HG03558 (cell line): ENCODE measurements around the gene CEND1.

Source experiments
- ATAC-seq: cut with Tn5 transposase; IDR thresholded peaks from one replicate; pipeline ENCODE4 v1.9.1; 2021; ENCODE audit warnings: moderate number of reproducible peaks; ENCODE audit not compliant: unreplicated experiment; ENCODE audit errors: extremely low read depth

The CEND1 gene

DNA sequence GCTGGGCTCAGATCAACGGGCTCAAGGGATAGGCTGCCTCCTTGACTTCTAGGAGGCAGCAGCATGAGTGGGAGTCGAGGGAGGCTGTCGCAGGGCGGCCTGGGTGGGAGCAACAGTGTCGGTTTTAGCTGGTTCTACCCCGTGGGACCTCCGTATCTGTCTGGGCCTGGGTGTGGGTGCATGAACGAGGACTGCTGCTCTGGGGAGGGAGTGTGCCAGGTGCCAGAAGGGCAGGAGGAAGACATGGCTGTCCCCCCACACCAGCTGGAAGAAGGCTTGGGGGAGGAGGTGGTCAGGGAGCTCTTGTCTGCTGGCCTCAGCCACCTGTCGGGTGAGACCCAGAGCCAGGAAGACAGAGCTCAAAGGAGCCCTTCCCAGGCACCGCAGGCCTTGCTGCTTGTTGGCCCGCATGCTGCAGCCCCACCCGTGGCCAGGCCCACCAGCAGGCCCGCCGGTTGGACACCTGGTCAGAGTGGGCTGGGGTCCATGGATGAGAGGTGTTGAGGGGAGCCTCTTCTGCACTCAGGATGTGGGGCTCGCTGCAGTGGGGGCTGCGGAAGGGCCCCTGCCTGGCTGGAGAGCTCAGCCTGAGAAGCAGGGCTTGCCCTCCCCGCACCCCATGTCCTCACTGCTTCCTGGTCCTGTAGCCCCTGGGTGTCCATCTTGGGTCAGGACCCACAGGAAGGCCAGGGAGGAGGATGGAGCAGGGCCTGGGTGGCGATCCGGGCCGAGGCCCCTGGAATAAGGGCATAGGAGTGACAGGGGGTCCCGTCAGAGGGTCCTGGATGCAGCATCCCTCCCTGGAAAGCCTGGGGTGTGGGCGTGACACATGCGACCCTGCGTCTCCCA is 3.4 kb downstream of the CEND1 start:
- no peak for ATAC-seq

DNA sequence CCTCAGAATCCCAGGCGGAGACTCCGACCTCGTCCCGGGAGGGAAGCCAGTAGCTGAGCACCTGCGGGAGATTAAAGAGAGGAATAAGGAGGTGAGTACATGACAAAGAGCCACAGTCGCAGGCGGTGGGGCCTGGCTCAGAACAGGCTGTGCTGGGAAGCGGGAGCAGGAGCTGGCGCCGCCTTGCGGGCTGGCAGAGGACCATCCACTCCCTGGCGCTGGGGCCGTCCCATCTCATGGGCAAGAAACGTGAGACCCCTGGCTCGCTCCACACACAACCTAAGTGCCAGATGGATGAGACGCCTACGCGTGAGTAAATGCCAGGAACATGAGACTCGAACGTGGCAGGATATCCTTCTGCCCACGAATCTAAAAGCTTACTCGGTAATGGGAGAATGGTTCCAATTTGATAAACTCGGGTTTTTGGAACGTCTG is 6.3 kb downstream of the CEND1 start:
- no peak for ATAC-seq

DNA sequence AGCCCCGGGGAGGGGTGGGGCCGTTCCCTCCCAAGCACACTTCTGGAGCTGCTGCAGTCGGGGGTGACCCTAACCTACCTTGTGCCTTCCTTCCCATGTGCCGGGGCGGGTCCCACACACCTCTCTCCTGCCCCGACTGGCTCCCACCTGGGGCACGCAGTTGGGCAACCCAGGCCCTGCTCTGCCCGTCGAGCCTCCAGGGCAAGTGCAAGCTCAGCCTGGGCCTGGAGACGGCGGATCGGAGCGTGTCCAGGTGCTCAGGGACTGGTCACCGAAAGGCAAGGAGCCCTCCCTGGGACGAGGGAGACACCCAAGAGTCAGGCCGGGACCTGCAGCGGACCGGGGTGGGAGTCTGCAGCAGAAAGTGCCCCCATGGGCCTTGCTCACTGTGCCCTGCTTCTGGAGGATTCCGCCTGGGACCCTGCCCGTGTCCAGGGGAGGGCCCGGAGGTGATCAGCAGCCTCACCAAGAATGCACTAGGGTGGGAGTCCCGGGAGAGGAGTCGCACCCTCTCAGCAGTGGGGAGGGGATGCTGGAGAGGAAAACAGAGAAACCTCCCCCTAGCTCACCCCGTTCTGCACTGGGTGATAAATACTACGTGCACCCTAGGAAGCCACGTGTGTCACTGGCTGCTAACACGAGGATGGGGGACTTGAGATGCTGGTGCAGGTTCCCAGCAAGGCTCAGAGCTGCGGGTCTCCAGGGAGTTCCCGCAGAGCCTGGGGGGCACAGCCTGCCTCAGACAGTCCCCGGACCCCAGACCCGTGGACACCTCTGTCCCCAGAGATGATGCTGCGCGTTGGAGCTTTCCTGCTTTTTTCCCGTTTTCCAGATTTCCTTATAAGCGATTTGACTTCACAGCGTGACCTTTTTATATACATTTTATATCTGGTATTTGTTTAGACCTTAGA is 7.4 kb downstream of the CEND1 start:
- no peak for ATAC-seq

DNA sequence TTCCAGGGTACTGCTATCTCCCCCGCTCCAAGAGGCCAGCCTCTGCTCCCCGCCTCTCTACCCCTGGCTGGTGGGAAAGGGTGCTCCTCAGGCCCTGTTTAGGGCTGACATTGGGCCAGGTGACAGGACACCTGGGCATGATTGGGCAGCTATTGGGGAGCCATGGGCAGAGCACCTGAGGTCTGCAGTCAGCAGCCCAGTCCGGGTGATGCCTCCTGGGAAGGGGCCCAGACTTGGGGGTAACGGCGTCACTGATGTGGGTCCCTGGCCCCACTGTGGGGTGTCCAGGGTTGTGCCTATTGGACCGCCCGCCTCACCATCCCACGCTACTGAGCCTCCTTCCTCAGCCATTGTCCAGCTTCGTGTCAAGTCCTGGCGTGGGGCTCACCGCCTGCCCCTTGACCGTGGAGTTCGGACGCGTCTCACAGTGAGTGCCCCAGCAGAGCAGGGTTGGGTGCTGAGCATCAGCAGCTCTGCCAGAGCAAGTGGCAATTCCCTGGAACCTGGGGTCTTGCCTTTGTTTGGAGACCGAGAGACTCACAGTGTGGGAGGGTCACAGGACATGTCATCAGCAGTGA is 9.8 kb downstream of the CEND1 start:
- ATAC-seq, result no peak

DNA sequence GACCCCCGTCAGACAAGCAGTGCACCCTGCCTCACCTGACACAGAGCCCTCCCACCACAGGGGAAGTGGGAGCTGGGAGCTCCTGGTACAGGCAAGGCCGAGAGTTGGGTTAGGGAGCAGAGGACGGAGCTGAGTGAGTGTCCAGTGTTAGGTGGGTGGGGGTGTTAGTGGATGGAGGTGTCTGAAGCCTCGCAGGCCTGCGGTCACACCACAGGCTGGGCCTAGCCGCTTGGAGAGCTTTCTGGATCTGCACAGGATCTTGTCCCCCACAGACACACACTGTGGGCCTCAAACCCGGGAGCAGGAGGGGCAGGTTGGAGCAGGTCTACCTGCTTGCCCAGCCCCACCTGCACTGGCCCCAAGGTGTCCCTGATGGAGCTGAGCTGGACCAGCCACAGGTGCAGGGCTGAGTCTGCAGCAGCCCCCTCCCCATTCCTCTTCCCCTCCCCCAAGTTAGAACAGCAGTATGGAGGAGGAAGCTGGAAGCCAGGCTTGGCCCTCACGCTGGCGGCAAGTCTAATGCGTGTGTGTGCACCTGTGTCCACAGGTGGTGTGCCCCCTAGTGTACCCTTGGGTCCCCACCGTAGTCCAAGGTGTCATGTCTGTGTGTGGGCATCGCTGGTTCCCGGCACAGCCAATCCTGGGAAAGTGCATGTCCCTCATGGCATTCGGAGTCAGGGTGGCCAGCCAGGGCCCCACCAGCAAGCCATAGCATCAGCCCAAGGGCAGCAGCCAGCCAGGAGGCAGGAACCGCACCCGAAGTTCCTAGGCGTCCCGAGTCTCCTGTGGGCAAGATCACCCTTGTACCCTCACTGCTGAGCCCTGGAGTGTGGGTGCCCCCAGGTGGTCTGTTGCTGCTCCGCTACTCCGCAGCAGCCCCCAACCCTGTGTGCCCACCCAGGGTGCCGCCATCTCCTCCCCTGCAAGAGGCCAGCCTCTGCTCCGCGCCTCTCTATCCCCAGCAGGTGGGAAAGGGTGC is 10.6 kb downstream of the CEND1 start:
- ATAC-seq, result no peak

DNA sequence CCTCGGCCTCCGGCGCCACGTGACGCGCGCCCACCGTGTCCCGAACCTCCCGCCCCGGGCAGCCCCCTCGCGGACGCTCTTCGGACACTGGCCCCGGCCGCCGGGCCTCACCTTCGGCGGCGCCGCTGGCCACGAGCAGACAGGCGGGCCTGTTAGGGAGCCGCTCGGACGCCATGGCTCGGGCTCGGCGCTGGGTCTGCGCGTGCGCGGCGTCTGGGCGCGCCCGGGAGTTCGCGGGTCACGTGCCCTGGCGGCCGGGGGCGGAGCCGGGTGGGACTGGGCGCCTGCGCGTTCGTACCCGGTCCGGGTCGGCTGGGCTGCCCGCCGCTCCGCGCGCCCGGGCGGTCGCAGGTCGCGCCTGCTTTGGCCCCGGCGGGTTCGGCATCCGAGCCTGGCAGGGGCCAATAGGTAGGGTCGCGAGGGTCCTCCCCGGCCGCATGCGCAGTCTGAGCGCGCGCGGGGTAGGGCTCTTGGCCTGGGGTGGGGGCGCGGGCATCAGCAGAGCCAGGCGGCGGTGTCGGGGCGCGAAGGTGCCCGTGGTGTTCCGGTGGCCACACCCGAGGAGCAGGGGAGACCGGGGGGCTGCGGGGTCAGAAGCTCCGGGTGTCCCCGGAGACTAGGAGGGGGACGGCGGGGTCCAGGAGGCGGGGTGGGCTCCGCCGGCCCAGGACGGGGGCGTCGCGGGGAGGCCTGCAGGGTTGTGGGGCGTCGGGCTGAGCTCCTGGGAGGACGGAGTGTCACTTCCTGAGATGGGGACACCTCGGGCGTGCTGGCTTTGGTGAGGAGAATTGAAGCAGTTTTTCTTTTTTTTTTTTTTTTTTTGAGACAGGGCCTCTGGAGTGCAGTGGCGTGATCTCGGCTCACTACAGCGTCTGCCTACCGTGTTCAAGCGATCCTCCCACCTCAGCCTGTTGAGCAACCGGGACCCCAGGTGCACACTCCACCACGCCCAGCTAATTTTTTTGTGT is 12.3 kb downstream of the CEND1 start, which contains the start of gene GATD1:
Gene GATD1, minus strand, starts transcription at position 200 of the 968 bp plus-strand sequence. Its CDS starts 25 bp downstream, at position 175.
- ATAC-seq, result peak; percentile 58

DNA sequence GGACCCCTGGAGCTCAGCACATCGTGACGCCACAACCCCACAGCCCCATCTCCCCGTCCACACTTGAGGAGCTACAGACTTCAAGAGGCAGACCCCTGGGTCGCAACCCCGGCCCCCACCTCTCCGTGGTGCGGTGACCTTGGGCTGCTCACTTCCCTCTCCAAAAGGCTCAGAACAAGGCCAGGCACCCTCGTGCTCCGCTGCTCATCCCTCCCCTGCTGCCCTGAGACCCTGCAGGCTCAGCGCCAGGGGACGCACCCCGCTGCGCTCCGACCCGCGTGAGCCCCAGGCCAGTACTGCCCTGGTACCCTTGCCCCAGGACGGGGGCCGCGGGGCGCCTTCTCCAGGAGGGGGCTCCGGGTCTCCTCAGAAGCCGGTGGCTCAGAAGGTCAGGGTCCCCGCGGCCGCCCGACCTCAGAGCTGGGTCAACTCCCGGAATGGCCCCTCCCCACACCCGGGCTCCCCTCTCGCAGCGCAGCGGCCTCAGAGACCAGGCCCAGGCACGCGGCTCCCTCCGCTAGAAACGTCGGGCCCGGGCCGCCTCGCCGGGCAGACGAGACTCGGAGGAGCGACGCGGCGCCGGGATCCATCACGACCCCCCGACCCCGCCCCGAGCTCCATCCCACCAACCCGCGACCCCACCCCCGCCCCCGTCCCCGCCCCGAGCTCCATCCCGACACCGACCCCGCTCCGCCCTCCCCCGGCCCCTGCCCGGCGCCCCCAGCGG is 13.2 kb downstream of the CEND1 start:
- ATAC-seq, result peak; percentile 6

DNA sequence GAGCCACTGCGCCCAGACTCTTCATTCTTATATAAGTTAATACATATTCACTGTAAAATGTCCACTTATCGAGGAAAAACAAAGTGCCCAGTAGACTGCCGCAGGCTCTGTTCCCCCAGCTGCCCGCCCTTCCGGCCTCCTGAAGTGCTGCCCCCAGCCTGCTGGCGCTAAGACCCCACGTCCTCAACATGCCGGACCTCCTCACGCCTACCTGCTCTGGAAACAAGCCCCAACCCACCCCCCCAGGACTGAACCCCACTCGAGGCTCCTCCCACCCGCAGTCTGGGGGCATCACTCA is 13.7 kb downstream of the CEND1 start:
- ATAC-seq, result no peak

DNA sequence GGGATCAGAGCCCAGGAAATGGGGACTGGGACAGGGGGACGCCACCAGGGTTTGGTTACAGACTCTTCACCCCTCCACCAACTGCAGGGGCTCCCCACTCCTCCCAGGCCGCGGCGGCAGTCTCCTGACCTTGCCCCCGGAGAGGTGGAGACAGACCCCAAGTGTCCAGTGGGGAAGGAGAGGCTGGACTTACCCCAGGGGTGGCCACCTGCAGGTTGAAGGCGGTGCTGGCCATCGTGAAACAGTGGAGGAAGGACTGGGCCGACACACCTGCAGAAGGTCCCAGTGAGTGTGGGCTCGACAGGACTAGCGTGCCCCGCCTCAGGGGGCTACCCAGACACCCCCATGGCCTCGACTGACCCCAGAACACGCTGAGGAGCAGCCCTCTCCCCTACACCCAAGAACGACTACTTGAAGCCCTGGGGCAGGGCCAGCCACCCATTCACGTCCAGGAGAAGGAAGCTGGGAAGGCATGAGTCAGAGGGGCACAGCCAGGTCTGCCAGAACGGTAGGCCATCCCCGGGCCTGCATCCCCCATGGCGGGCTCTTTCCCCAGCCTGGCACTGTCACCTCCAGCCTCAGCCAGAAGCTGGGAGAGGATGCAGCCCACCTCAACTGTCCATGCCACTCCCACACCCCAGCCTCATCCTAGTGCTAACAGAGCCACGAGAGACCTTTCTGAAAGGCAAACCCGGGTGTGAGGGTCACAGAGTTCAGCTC is 14.9 kb downstream of the CEND1 start:
- ATAC-seq, result no peak

DNA sequence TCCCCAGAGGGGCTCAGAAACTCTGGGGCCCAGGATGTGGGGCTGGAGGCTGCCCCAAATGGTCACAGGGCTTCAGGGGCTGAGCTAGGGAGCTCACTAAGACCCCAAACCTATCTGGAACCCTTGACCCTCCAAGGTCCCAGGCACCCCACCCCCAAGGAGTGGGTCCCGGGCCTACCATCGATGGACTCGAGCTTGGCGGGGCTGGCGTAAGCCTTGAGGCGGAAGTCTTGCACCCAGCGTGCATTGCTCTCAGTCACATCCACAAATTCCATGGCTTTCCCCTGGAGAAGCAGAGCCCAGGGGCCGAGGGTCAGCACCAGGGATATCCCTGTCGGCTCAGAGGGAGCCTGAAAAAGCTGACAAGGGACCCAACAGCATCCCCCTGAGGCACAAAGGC is 16.1 kb downstream of the CEND1 start:
- no peak for ATAC-seq

DNA sequence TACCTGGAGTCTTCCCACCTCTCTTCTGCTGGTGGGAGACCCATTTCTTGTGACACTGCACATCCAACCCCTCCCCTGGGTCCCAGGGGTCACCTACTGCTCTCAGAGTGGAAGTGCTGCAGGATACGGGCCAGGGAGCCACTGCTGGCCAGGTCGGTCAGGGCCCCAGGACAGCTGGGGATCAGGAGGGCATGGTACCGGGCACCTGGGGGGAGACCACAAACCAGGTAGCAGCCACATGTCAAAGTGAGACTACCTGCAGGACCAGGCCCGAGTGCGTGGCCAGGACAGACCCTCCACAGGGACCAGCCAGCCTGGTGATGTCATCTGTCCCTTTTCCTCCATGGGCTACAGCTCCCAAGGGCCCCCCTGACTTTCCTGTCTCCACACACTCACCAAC is 16.5 kb downstream of the CEND1 start:
- ATAC-seq, result no peak

DNA sequence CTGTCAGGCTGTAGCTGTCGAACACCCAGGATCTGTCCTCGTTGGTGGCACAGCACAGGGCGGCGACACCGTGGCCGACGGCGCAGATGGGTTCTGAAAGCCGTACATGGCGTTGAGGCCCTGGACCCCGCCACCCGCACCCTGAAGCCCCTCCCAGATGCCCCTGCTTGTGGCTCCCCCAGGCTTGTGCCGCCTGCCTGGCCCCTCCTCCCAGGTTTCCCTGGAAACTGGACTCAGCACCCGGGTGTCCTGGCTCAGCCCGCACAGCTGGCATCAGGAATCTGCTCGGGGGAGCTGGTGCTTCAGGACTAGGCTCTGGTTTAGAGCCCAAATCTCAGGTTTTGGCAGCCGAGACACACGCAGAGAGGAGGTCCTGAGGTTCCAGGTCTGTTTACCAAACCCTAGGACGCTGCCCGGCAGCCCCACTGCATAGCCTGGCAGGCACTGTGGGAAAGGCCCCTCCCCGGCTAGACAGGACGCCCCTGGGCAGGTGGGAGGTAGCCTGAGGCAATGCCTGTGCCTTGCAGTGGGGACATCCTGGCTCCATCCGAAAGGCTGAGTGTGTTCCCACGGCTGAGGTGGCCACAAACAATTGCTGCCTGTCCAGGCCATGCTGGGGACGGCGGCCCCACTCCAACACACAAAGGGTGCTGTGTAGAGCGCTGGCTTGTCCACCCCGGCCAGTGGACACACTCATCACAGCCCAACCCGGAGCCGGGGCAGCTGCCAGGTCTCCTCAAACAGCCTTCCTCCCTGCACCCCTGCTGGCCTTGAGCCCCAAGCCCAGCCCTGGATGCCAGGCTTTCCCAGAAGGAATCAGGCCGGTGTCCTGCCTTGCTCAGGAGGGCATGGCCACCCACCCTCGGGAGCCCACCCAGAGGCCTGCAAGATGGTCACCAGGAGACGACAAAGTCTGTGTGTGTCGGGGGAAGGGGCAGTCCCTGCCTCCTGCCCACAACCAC is 17.2 kb downstream of the CEND1 start:
- no peak for ATAC-seq

DNA sequence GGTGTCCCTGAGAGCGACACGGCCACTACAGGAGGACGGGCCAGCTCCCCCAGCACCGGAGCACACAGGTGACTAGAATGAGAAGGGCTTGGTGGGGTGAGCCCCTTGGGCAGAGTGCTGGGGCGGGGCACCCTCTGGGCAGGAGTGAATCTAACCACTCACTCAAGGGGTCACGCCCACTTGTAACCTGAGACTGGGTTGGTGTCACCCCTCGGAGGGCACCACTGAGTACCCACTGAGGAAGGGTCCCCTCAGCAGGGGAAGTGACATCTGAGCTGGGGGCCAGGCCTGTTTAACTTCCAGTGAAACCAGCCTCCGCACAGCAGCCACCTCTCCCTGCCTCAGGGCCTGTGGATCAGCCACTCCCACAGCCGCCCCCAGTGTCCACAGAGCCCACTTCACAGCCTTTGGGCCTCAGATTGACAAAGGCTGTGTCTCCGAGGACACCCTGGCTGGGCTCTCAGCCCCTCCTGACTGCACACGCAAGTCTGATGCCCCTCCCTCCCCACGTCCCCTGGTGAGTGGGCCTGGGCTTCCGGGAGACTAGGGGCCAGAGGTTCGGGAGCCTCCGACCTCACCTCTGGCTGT is 18.2 kb downstream of the CEND1 start:
- ATAC-seq, result no peak

DNA sequence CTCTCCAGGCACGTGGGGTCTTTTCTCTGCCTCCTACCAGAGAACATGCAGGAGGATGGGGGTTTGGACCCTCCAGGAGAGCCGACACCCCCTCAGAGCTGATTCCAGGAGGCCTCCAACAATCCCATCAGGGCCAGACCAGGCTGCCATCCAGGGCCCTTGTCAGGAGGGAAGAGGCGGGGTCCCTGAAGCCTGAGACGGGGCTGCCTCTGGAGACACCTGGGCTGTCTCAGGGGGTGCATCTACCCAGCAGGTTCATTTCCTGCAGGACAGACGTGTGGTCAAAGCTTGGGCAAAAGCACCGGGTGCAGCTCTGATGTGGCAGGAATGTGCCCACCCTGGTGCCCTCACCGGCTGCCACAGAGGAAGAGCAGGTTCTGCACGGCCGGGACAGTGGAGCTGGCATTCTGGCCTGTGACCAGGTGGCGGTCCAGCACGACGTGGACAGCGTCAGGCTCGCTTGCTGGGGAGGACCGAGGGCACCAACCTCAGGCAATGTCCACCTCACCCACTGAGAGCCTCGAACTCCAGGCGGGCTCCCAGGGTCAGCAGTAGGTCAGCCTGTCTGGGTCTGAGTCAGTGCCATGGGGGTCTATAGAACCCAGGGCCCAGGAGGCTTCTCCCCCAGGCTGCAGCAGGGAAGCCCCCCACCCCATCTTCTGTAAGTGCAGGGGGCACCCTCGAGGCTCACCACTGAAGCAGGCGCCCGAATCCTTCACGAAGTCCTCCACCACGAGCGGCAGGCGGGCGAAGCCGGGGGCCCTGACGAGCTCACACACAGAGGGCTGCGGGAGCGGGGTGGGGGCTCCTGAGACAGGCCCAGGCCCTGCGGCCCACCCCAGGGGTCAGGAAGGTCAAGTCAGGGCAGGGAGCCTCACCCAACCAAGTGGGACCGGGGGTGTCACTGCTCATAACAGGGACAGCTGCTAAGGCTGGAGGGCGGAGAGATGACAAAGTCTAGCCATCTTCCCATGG is 19.0 kb downstream of the CEND1 start:
- ATAC-seq, result no peak
